HG03060 (cell line): ENCODE data around the gene CCDC7.
"Not testable (repeated sequence)": the region's sequence is repeated elsewhere in the genome, so short reads cannot be mapped to it uniquely, and the experiment has no call there.

ENCODE experiments used
- ATAC-seq: cut with Tn5 transposase; IDR thresholded peaks from one replicate; pipeline ENCODE4 v1.9.1; 2021; ENCODE audit warnings: low read depth, moderate number of reproducible peaks; ENCODE audit not compliant: unreplicated experiment

The CCDC7 gene

GRCh38 chr10:32911285-32912016 is 465.5 kb downstream of the CCDC7 start:
- no peak for ATAC-seq

- not testable (repeated sequence) for ATAC-seq
Observed at GRCh38 chr10:32917817-32918216, 471.9 kb downstream of the CCDC7 start.

GRCh38 chr10:32922170-32922569 is 476.2 kb downstream of the CCDC7 start:
- no peak for ATAC-seq

DNA sequence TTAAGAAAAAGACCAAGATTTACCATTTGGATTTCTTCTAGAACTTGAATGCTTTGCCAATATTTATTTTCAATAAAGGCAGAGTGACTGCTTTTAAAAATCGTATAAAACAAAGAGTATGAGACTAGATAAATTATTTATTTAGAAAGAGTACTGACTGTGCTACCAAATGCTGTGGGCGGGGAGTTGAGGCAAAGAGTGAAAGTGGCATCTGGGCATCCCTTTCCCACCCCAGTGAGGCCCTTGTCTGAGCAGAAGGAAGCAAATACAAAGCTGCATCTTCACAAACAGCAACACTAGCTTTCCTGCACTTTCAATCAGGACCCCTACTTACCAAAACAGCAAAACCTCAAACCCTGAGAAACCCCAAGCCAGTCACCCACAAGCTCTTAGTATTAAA is 477.2 kb downstream of the CCDC7 start:
- no peak for ATAC-seq

- no peak for ATAC-seq
Observed at GRCh38 chr10:32923849-32924248, 477.9 kb downstream of the CCDC7 start.
